GM10266 (cell line): ENCODE data around the gene PAX8.

Source experiments
- DNase-seq: peaks from one replicate; pipeline ENCODE4 v3.0.0; 2012; ENCODE audit errors: extremely low spot score
- CTCF ChIP-seq: IDR thresholded peaks from 2 replicates; pipeline ENCODE4 v1.5.1; 2012; ENCODE audit warnings: mild to moderate bottlenecking, low read depth; ENCODE audit not compliant: control insufficient read depth, insufficient read depth; ENCODE audit errors: missing control alignments

PAX8 gene

DNA sequence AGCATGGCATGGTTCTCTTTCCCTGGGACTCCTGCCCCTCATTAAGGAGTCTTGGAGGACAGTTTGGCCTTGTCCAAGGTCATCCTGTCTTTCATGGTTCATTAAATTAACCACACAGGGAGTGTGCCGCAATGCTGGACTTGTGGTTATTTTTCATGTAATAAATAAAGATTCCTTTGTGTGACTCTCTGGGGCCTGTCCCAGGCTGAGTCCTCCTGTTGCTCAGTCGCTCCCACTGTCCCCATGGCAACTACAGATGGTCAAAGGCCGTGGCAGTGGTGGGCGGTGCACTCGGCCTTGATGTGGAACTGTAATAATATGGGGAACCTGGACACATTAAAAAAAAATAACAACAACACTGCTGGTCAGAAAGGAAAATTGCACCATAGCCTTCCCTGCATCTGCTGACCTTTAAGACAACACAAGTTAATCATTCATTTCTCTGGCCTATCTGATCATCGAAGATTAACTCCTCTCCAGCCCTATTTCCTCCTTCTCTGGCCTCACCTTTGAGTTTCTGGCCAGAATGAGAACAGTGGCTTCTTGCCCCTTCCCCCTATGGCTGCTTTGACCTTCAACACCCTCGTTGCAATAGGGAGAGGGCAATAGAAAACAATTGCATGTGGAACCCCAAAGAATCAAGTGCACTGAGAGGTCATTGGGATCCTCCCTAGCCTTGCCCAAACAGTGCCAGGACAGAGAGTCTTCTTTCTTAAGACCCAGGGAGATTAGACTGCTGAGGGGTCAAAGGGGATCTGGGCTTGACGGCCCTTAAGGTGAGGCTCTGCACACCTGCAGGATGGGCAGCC, 60.2 kb downstream of the PAX8 start:
- no peak for DNase-seq
- TF ChIP-seq CTCF: no peak

GRCh38 chr2:113217455-113218282, 61.1 kb downstream of the PAX8 start:
- DNase-seq: no peak

DNA sequence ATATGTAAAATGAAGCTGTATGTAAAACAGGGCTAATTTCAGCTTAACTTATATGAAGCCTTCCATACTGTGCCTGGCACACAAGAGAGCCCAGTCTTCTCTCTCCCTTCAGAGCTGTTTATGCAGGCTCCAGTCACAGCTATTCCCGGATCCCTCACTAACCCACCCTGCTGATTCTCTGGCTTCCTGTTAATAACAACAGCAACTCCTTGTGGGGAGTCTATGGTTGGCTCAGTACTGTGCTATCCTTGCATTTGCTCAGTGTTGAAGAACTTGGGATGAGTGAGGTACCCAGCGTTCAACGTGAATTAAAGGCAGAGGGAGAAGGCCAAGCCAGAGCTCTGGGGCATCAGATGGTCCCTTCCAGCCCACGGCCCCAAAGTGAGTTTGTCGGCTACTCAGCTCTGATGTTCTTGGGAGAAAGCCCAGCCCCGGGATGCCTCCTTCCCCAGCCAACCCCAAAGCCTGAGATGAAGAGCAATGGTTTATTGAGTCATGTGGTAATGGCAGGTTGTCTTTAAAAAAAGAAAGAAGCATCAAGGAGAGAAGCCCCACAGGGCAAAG, 61.7 kb downstream of the PAX8 start:
- no peak for TF ChIP-seq CTCF

More at GRCh38 chr2:113217455-113218282, 61.1 kb downstream of the PAX8 start:
- no peak for TF ChIP-seq CTCF

DNA sequence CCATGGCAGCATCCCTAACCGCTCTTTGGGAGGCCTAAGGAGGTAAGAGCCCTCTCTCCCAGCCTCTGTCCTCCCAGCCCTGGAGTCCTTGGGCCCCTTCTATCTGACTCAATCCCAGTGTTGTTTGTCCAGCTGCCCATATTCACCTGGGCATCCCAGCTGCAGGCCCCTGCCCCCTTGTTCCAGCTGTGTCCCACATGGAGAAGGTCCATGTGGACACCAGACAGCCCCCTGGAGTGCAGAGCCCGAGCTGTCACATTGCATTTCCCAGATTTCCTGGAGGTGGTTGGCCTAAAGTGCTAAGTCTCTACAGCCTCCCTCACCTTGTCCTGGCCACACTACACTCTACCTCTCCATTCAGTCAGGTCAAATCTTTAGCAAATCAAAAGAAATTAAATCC, 62.4 kb downstream of the PAX8 start:
- no peak for TF ChIP-seq CTCF
- DNase-seq: no peak

More for the DNA sequence above, 61.7 kb downstream of the PAX8 start:
- DNase-seq: no peak

DNA sequence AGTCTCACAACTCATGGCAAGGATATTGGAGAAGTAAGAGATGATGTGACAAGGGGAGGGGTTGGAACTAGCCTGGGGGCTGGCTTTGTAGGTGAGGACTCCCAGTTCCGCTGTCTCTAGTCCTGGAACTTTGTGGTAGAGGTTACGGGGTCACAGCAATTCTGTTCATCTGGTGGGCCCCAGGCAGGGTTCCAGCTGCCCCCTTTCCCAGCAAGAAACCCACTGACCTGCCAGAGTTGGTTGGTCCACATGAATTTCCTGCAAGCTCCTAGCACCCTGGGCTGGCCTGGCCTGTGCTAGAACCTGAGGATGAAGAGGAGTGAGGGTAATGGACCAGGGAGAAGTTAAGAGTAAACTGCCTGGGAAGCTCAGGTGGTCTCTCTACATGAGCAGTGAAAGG, 63.7 kb downstream of the PAX8 start:
- TF ChIP-seq CTCF: no peak
- DNase-seq: no peak

GRCh38 chr2:113214141-113214540, 64.6 kb downstream of the PAX8 start:
- no peak for DNase-seq
- no peak for TF ChIP-seq CTCF
